Smooth muscle cell (in vitro differentiated cells): ENCODE measurements around the gene CIAO3. TPM values are rescaled to one million over a fixed set of nuclear protein-coding genes. Genes with fewer than 3 reads are reported as not detected.

Source experiments
- DNase-seq: peaks from one replicate; lab custom pipeline; 2025; ENCODE audit not compliant: unreplicated experiment; lab: John Stamatoyannopoulos, UW
- H2AFZ ChIP-seq: fragments of 200-600 bp; sonication (generic); 2 replicates; pipeline ENCODE4 v1.6.0; 2016; ENCODE audit warnings: antibody characterized with exemption, low read depth, mild to moderate bottlenecking
- H3F3A ChIP-seq: fragments of 200-600 bp; sonication (generic); 2 replicates; pipeline ENCODE4 v1.6.0; 2017; ENCODE audit warnings: antibody characterized with exemption, low read depth
- H3K27ac ChIP-seq: fragments of 200-600 bp; sonication (generic); 2 replicates; pipeline ENCODE4 v1.5.1; 2016; ENCODE audit warnings: low read depth, mild to moderate bottlenecking
- H3K27me3 ChIP-seq: fragments of 200-600 bp; sonication (generic); 2 replicates; pipeline ENCODE4 v1.6.1; 2016; ENCODE audit warnings: low read depth, mild to moderate bottlenecking
- H3K36me3 ChIP-seq: fragments of 200-600 bp; sonication (generic); 2 replicates; pipeline ENCODE4 v1.5.1; 2016; ENCODE audit warnings: low read depth
- H3K4me1 ChIP-seq: fragments of 200-600 bp; sonication (generic); 2 replicates; pipeline ENCODE4 v1.5.1; 2016; ENCODE audit warnings: low read depth
- H3K4me2 ChIP-seq: fragments of 200-600 bp; sonication (generic); 2 replicates; pipeline ENCODE4 v1.6.0; 2016; ENCODE audit warnings: mild to moderate bottlenecking
- H3K4me3 ChIP-seq: fragments of 200-600 bp; sonication (generic); 2 replicates; pipeline ENCODE4 v1.5.1; 2016; ENCODE audit warnings: mild to moderate bottlenecking
- H3K79me2 ChIP-seq: fragments of 200-600 bp; sonication (generic); 2 replicates; pipeline ENCODE4 v1.6.0; 2016; ENCODE audit warnings: low read depth, mild to moderate bottlenecking
- H3K9ac ChIP-seq: fragments of 200-600 bp; sonication (generic); 2 replicates; pipeline ENCODE4 v1.6.0; 2016; ENCODE audit warnings: low read depth
- H3K9me3 ChIP-seq: fragments of 200-600 bp; sonication (generic); replicated peaks from 2 replicates; pipeline ENCODE4 v1.5.1; 2016; ENCODE audit warnings: low read depth
- H4K20me1 ChIP-seq: fragments of 200-600 bp; sonication (generic); 2 replicates; pipeline ENCODE4 v1.6.0; 2016; ENCODE audit warnings: low read depth
- CTCF ChIP-seq: fragments of 200-600 bp; sonication (generic); IDR thresholded peaks from 2 replicates; pipeline ENCODE4 v1.5.1; 2017; ENCODE audit warnings: borderline replicate concordance, mild to moderate bottlenecking, antibody characterized with exemption; ENCODE audit not compliant: insufficient read depth, poor library complexity, severe bottlenecking
- WGBS: methylation state at CpG from one replicate; pipeline ENCODE4 v1.1.7; 2016; ENCODE audit warnings: low lambda C conversion rate; 5-methylcytosine and 5-hydroxymethylcytosine counted together
- polyA plus RNA-seq: library from polyadenylated mRNA; unstranded; fragments of >200 nt; fragmentation: Nextera tagmentation; extraction: Ambion mirVana; gene quantifications from 2 replicates; pipeline ENCODE4 v1.2.1, GENCODE V29; 2016
- total RNA-seq: library from RNA; depleted of rRNA; stranded (reverse); fragments of >200 nt; gene quantifications from 2 replicates; pipeline ENCODE4 v1.2.3, GENCODE V29; 2014

Gene CIAO3
- total and polyA plus RNA-seq, 2 experiments from 2014 or later: 19.7 to 39.6 TPM

- no peak for TF ChIP-seq CTCF
- H3K79me2 ChIP-seq: no peaks in the 10 kb centered on the region
- H3F3A ChIP-seq: no peaks in the 10 kb centered on the region
- no peak for DNase-seq
- no peak within 1 kb of the TSS for H3K9ac ChIP-seq
- no peak within 1 kb of the TSS for H3K4me2 ChIP-seq
- H4K20me1 ChIP-seq: peaks cover 7% of the 10 kb centered on the region
- 4% methylated on average over 24 of the region's 115 CpGs for WGBS
- H2AFZ ChIP-seq: no peak within 1 kb of the TSS
- H3K4me1 ChIP-seq: peaks cover 4% of the 10 kb centered on the region
- H3K9me3 ChIP-seq: no peaks in the 10 kb centered on the region
- peaks cover 83% of the 10 kb centered on the region for H3K27me3 ChIP-seq
- no peak within 1 kb of the TSS for H3K27ac ChIP-seq
- no peak within 1 kb of the TSS for H3K4me3 ChIP-seq
- H3K36me3 ChIP-seq: no peaks in the 10 kb centered on the region
Observed at GRCh38 chr16:705431-706188, 35.2 kb downstream of the CIAO3 start, which contains the start of gene FBXL16. Gene FBXL16 (minus strand): TSS chr16:705801. CDS start chr16:697405, 8,396 bp downstream.

- Histone ChIP-seq H3K27ac (no peak overlapping the region), H3K9ac (no peak overlapping the region), H3F3A (no peaks in the 10 kb centered on the region), H3K4me1 (peaks cover 2% of the 10 kb centered on the region), H3K79me2 (no peaks in the 10 kb centered on the region), H3K9me3 (no peaks in the 10 kb centered on the region), H4K20me1 (peaks cover 7% of the 10 kb centered on the region), H3K27me3 (peaks cover 87% of the 10 kb centered on the region), H3K4me2 (no peak overlapping the region), H2AFZ (no peak overlapping the region), H3K4me3 (no peak overlapping the region), H3K36me3 (no peaks in the 10 kb centered on the region)
- WGBS: 35% methylated on average over 28 of the region's 50 CpGs
- DNase-seq: no peak
- no peak for TF ChIP-seq CTCF
Observed at GRCh38 chr16:704552-705380, 36.0 kb downstream of the CIAO3 start.

DNA sequence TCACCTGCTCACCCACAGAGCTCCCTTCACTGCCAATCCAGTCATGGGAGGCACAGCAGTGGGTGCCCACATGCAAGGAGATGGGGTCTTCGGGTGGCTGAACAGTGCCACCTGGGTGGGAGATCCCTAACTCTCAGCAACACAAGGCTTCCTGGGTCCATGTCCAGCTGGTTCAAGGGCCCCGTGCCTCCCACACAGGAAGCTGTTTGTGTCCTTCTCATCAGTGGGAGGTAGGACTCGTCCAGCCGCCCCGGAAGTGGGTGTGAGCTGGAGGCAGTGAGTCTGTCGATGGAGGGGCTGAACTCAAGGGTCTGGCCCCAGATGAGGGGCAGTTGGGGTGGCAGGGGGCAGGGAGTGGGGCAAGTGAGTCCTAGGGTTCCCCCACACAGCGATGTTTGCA, 36.8 kb downstream of the CIAO3 start:
- Histone ChIP-seq H3K4me1 (no peaks in the 10 kb centered on the region), H3K27me3 (peaks cover 93% of the 10 kb centered on the region), H3K4me2 (no peak overlapping the region), H3K27ac (no peak overlapping the region), H4K20me1 (peaks cover 7% of the 10 kb centered on the region), H3K36me3 (no peaks in the 10 kb centered on the region), H3F3A (no peaks in the 10 kb centered on the region), H3K79me2 (no peaks in the 10 kb centered on the region), H3K9ac (no peak overlapping the region), H3K9me3 (no peaks in the 10 kb centered on the region), H3K4me3 (no peak overlapping the region), H2AFZ (no peak overlapping the region)
- no peak for DNase-seq
- WGBS: 83% methylated on average over 7 of the region's 7 CpGs
- no peak for TF ChIP-seq CTCF
